Measurements from ENCODE around the gene PPP2R2B.

The PPP2R2B gene

DNA sequence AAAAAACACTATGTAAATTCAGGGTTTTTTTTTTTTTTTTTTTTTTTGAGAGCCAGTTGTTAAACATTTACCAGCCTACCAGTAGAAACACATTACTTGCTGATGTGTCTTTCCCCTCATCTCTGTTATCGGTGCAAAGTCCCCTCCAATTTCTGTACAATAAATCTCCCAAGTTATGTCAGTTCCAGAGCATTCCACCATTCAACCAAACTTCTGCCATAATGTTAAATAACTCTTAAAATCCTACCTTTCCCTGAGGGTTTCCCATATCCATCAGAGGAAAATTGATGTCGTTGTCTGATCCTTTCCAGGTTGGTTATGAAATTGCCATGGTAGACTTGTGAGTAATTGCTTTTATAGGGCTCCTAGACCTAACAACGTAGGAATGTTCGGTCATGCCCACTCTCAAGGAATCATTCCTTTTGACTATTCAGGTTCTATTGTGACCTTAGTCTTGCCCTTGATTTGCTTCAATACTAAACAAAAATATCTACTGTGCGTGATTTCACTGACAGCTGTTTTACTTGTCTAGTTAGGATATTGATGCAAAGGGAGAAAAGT, 5.6 kb upstream of the PPP2R2B start:
- DNase-seq = no peak

DNA sequence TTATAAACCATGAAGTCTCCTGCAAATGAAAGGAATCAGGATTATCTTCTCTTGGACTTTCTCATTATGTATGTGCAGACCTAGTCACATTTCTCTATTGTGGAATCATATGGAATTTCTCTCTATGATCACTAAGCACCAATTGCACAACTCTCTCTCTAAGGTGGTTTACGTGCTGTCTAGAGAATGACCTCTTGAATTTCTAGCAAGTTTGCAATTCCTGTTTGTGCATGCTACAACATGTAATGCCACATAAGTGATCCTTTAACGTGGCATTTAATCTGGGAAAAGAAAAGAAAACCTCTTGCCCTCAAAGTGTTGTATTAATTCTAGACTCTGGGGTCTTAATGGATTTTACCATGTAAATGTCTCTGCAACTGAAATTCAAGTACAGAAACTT, 5.0 kb upstream of the PPP2R2B start:
- no peak for DNase-seq

DNA sequence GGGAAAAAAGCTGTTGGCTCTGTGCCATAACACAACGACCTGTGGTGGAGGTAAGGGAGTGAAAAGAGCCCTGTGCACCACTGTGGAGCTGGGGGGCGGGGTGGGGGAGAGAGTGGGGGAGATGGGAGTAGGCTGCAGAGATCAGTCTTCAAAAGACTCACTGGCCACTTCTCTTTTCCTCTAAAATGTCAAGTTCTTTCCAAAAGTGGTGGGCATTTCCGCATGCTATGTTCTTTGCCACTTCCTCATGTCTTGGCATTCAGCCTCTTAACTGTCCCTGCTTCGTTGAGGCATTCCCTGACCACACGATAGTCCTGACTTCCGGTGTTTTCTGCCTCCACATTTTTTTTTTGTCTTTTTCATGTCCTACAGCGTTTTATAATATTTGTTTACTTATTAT, 2.4 kb upstream of the PPP2R2B start:
- no peak for DNase-seq

DNA sequence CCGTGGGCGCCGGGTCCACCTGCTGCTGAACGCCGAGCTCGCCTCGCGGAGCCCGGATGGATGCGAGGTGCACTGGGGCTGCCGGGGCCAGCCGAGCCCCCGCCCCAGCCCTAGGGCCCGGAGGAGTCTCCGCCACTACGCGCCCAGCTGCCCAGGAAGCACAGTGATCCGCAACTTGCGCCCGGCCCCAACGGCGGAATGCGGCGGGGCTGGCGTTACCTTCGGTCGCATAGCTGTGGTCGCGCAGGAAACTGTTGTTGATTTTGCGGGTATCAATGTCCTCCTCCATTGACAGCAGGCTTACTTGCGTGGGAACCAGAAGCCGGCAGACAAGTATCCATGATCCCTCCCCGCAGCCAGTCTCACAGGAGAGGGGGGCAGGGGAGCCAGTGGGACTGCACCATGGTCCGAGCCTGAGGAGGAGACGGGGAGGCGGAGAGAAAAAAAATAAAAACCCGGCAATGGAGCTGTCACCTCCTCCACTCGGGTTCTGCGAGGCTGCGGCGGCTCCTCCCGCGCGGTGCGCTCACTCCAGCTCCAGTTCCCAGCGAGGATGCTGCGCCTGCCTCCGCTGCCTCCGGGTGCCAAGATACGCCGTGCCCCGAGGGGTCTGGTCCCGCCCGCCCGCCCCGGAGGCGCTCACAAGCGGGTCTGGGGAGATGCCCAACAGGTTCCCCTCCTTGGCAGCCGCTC, 628 bp downstream of the PPP2R2B start:
- DNase-seq = peak; percentile 29

DNA sequence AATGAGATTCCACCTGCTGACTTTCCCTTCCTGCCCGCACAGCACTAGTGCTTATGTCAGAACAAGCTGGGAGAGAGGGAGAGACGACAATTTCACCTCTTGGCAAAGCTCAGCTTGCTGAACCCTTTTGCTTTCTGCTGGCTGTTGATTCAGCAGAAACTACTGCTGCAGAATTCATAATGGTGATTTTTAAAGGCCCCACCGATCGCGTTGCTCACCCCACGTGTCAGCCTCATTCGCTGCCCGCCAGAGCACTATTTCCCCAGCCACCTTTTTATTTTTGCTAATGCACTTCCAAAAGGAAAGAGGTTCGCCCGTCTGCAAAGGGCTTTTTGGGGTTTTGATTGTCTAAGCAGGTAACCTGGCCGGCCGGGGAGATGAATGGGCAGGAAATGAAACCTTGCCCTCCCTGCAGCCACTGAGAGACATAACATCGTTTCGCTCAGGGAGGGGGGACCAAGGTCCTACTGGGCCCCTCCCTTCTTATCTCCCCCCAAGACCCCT, 1.3 kb downstream of the PPP2R2B start:
- peak; percentile 11 for DNase-seq

DNA sequence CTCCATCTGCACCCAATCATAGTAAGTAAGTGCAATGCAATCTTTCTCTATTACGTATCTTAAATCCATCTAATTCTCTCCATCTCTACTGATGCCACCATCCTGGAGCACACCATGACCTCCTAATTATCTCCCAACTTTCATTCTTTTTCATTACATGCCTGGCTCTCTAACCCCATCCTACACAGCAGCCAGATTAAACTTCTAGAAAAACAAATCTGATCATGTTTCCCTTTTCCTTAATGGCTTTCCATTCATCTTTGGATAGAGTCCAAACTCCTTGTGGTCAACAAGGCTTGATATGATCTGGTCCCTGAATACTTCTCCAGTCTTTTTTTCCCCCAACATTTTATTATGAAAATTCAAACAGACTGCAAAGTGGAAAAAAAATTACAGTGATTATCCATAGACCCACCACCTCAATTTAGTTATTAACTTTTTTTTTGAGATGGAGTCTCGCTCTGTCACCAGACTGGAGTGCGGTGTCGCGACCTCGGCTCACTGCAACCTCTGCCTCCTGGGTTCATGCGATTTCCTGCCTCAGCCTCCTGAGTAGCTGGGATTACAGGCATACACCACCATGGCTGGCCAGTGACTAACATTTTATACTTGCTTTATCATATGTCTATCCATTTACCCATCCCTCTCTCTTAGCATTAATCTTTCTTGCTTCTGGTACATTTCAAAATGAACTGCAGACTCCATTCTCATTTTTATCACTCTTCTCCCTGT, 5.2 kb downstream of the PPP2R2B start:
- no peak for DNase-seq

DNA sequence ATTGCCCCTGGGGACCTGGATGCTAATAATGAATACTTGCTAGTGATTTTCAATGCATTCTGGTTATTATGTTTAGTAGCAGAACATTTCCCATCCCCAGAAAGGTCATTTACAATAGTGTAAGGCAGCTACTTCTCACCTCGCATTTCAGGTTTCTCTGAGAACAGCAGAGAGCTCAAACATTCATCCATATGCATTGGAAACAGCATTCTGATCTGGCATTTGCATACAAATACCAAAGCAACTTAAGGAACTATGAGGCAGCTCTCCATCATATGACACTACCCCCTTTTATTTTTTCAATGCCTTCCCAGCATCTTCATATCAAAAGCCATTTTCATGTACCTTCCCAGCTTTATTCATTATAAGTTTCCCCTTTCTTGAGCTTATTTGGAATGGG, 6.4 kb downstream of the PPP2R2B start:
- DNase-seq = no peak

DNA sequence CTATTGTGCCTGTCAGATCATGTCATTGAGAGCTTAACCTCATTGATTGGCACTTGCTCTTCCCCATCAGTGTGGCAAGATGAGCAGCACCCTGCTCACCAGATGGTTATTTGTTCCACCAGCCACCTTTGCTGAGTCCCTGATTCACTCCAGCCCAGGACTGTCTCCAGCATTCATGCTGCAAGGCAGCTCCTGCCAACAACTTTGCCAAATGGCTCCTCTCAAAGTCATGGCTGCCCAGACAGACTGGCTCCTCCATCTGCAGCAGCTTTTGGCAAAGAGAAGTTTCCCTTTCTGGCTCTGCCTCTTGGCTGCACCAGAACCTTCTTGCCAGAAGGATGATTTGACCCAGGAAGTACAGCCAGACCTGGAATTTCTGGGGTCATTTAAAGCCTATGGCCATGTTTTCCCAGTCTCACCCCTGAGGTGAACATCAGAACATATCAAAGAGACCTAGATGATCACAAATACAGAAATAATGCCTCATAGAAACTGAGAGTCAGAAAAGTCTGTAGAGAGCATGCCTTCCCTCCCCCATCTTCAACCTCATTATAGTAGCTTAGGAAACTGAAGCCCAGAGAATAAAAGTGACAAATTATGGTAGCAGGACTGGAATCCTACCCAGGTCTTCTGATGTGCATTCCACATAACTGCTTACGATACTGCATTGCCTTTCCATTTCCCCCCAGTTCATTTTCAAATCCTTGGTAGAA, 10.4 kb downstream of the PPP2R2B start:
- no peak for DNase-seq

DNA sequence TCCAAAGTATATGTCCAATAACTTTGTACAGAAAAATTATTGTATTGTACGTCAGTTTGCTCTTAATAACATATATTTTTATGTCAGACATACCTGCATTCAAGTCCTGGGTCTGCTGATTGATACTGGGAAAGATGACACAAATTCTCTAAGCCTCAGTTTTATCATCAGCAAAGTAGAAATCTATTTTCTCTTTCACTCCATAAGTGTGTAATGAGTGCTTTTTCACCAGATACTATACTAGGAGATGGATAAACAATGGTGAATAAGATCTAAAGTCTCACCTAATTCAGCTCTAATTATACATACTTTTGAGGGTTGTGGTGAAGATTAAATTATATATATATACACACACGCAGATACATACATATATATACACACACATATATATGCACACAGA, 12.3 kb downstream of the PPP2R2B start:
- no peak for DNase-seq

DNA sequence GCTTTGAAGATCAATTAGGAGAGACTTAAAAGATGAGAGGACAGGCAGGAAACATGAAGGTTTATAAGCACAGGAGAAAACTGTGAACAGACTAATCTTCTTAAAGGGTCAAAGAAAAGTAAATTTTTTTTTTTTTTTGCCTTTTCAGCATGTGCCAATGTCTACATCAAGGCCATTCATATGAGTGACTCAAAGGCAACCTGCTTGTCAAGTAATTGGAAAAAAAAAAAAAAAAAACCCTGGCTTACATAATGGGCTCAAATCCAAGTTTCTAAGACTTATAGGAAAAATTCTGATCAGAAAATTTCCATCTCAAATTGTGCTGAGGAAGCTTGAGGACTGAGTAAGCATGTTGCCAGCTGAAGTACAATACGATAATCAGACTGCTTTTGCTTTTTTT, 15.9 kb downstream of the PPP2R2B start:
- DNase-seq = no peak

DNA sequence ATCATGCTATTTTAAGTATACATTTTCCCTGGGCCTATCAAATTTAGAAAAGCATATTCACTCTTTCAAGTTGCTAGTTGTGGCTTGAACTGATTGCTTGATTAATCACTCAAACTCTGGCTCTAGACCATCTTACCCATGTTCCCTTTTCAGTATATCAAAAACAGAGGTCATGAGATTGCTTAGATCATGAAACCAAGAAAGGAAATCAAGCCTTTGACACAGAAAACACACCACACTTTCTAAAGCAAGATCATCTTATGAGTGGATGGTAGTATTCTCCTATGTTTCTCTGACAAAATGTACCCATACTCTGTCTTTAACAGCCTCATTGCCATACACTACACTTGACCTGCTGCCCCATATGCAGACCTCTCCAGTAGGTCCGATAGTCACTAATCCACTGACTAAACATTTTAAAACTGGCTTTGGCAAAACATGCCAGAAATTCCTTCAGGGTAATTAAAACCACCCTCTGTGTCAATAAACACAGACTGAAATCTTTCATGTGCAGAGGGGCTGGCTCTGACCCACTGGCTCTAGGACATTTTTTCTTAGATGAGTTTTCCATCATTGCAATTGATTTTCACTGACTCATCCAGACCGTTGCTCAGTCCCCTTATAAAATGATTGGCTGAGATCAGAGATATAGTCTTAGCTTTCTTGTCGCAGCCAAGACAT, 18.2 kb downstream of the PPP2R2B start:
- no peak for DNase-seq

DNA sequence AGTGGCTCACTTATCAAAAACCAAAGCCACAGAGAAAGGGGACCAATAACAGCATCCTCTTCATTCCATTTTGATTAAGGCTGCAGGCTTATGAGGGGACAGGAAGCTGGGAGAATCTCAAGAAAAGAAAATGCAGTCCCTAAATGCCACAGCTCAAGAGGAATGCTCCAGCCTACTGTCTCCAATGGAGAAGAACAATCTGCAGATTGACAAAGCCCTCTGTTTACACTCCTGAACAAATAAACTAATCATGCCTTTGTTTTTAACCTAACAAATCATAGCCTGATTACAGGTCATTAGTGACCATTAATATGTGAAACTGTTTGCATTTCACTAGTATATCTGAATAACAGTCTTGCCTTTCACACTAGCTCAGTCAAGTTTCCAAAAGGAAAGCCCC, 26.5 kb downstream of the PPP2R2B start:
- DNase-seq = no peak

DNA sequence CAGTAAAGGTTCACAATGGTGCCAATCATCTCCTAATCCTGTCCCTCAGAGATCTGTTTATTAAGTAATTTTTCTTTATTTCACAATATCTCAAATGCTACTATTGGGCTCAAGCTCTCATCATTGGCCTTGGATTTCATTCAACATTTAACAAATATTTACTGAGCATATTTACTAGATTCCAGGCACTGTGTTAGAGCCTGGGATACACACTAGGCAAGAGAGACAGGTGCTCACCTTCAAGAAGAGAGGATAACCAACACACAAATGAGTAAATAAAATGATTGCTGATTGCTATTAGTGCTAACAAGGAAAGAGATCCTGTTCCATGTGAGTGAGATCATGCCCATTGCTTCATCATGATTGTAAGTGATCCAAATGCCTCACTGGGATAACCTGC, 27.4 kb downstream of the PPP2R2B start:
- DNase-seq = no peak

DNA sequence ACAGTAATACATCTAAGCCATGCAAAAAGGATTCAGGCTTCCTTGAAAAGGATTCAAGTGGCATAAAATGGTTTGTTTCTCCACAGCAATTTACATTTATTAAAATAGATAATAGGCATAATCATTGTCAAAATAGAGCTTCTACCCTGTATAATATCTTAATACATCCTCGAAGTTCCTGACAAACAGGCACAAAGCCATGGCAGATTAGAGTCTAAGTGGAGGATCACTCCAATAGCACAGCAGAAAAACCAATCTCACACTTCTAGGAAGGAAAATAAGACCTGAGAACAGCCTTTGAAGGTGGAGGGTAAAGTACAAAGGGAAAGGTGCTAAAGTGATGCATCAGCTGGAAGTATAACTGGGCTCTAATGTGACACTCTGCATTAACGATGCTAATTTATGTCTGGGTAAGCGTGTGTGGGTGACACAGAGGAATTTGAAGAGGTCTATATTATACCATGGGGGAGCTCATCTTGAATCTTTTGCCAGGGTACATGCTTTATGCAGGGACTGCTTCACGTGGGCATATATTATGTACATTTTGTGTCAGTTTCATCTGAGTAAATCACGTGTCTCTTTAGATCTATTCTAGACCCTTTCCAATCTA, 28.8 kb downstream of the PPP2R2B start:
- peak; percentile 13 for DNase-seq

DNA sequence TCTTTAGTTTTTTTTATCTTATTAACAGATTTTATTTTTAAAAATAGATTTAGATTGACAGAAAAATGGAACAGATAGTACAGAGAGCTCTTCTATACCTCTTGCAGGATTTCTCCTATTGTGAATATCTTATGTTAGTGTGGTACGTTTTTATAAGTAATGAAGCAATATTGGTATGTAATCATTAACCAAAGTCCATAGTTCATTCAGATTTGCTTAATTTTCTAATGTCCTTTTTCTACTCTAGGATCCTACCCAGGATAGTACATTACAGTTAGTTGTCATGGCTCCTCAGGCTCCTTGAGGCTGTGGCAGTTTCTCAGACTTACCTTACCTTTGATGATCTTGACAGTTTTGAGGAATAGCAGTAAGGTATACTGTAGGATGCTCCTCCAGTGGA, 30.4 kb downstream of the PPP2R2B start:
- no peak for DNase-seq

DNA sequence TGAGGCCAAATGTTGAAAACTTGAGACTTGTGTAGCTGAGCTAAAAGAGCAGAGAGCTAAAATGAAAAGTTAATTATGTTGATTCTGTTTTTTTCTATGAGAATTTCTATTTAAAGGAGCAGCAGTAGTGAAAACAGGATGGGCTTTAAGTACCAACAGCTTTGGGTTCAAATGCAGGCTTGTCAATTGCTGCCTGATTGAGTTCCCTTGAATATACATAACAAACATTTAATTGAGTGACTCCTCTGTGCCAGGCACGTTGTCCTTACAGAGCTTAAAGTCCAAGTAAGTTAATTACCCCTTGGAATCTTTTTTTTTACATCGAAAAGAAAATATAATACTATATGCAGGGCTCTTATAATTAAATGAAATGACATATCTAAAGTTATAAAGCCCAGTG, 38.5 kb downstream of the PPP2R2B start:
- no peak for DNase-seq

DNA sequence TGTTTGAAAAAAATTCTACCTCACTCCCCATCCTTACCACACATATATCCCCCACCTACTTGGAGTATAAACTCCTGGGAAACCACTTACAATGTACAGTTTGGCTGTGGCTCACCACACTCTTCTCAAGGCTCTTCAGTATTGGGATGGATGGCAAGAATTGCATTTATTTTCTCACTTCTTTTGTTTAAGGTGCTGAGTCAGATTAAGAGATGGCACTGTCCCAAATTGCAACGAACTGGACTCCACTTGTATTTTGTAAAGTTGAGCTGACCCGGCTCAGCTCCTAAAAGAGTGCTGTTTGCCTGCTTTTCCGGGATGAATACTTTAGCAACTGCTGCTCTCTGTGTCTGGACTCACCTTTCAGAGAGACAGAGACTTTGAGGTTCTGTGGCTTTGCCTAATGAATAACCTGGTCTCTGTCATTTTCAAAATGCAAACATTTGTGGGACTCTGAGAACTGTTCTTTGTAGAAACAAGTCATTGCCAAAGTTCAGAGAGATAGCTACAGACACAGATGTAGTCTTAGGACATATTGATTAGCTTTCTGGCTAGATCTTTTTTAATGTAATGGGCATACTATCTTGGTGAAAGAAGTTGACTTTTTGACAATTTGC, 42.2 kb downstream of the PPP2R2B start:
- no peak for DNase-seq

DNA sequence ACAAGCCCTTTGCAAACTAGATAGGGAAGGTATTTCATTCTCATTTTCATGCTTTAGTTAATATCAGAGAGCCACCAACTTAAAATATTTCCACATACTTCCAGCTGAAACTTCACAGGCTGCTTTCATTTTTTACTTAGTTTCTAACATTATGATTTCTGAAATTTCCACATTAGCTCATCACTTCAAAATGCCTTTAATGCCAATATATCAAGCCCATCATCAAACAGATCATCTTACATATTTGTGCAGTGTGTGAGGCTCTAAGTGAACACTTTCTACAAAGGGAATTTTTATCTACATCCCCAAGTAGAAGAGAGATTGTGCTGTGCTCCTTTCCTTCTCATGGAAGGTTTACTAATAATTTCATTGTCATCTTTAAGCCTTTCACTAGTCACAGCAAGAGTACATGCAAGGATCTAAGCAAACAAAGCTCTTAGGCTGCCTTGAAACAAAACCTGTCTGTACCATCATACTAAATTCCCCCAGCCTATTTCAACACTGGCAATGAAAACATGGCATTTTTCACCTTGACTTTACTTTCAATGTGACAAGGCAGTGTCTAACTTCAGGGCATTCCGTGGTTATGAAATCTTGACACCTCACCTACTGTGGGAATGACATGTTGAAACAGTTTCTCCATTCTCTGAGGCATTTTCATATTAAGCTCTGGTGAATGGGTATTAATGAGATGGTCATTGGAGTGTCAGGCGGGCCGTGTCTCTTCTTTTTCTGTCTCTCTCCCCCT, 45.4 kb downstream of the PPP2R2B start:
- no peak for DNase-seq

DNA sequence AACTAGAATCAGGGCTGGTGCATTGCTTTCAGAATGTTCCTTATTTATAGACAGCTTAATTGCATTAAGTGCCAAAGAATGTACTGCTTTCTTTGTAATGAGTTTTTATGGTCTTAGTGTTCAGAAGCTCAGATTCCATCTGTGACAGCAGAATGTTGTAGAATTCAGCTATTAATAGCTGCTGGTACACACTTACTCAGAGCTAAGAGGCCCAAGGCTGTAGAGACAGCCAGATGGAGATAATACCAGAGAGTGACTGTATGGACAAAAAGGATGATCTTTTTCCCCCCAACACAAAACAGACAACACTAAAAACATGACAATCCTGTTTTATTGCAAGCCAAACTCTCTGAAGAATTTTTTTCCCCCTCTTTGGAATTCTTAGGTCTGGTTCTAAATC, 50.2 kb downstream of the PPP2R2B start:
- no peak for DNase-seq

DNA sequence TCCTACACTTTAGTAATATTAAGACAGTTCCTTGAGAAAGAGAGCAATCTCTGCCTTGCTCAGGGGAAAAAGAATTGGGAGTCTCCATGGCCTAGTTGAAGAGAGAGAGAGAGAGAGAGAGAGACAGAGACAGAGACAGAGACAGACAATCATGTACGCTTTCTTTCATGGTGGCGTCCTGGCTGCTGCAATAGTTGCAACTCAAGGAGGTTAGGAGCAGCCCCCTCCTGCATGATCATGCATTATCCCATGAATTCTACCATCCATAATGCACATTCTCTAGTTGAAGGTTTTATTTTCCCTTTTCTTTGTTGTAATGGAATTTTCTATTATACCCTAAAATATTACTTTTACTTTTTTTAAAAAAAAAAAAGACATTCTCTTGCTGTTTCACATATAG, 50.7 kb downstream of the PPP2R2B start:
- DNase-seq = no peak

DNA sequence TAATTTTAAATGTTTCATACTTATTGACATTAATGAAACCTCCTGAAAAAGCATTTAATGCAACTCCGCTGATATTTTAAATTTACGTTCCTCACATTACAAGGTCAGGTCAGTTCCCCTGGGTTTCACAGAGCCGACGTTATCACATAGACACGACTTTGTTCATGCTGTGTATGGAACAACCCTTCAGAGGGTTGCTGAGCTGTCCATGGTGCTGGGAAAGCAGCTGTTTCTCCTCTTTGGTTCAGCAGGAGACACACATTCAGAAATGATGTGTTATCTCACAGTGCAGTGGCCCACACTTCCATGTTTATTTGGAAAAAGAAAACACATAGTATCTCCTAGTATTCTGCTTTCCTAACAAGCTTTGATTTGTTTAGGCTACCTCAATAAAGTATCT, 53.5 kb downstream of the PPP2R2B start:
- no peak for DNase-seq
